Activated CD8-positive, alpha-beta memory T cell treated with anti-CD3 and anti-CD28 coated beads, Interleukin-2, amount 50 U/mL, for 24 hours (primary cell): ENCODE measurements around the gene FCSK.
"Not testable (repeated sequence)": the region's sequence is repeated elsewhere in the genome, so short reads cannot be mapped to it uniquely, and the experiment has no call there.

Source experiments
- DNase-seq: peaks from one replicate; pipeline ENCODE4 v3.0.0-alpha.2; 2020; ENCODE audit errors: extremely low read depth

Gene FCSK

GRCh38 chr16:70523076-70523742 is 68.8 kb downstream of the FCSK start, which contains the start of gene COG4:
TSS of gene COG4 (minus strand) at chr16:70523554. CDS start at chr16:70523543, 11 bp downstream.
- DNase-seq: peak; percentile 82

GRCh38 chr16:70523743-70524398 is 69.5 kb downstream of the FCSK start, which contains the start of gene SF3B3:
TSS of gene SF3B3 (plus strand) at chr16:70523816. CDS start at chr16:70526657, 2,841 bp downstream.
- no peak for DNase-seq

GRCh38 chr16:70524399-70524825 is 70.0 kb downstream of the FCSK start:
- DNase-seq: not testable (repeated sequence)

GRCh38 chr16:70526403-70526802 is 72.0 kb downstream of the FCSK start:
- DNase-seq: no peak

- DNase-seq: no peak
These were observed 73.1 kb downstream of the FCSK start for GRCh38 chr16:70527315-70527996.

- no peak for DNase-seq
These were observed 74.8 kb downstream of the FCSK start for GRCh38 chr16:70529051-70529777.
